Measurements from ENCODE around the gene IL25.

DNA sequence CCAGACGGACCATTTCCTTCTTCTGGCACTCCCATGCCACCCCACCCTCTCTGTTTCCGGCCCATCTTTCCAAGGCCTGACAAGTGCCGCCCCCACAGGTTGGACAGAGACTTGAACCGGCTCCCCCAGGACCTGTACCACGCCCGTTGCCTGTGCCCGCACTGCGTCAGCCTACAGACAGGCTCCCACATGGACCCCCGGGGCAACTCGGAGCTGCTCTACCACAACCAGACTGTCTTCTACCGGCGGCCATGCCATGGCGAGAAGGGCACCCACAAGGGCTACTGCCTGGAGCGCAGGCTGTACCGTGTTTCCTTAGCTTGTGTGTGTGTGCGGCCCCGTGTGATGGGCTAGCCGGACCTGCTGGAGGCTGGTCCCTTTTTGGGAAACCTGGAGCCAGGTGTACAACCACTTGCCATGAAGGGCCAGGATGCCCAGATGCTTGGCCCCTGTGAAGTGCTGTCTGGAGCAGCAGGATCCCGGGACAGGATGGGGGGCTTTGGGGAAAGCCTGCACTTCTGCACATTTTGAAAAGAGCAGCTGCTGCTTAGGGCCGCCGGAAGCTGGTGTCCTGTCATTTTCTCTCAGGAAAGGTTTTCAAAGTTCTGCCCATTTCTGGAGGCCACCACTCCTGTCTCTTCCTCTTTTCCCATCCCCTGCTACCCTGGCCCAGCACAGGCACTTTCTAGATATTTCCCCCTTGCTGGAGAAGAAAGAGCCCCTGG is 3.1 kb downstream of the IL25 start:
- TF ChIP-seq, protein P1, sequence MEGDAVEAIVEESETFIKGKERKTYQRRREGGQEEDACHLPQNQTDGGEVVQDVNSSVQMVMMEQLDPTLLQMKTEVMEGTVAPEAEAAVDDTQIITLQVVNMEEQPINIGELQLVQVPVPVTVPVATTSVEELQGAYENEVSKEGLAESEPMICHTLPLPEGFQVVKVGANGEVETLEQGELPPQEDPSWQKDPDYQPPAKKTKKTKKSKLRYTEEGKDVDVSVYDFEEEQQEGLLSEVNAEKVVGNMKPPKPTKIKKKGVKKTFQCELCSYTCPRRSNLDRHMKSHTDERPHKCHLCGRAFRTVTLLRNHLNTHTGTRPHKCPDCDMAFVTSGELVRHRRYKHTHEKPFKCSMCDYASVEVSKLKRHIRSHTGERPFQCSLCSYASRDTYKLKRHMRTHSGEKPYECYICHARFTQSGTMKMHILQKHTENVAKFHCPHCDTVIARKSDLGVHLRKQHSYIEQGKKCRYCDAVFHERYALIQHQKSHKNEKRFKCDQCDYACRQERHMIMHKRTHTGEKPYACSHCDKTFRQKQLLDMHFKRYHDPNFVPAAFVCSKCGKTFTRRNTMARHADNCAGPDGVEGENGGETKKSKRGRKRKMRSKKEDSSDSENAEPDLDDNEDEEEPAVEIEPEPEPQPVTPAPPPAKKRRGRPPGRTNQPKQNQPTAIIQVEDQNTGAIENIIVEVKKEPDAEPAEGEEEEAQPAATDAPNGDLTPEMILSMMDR (IDR thresholded peaks at IDR 0.05 in 4 of 5, conservative IDR thresholded peaks at IDR 0.05 in 1 of 5), result no peak
- TF ChIP-seq POLR2A (IDR thresholded peaks at IDR 0.05), result no peak

Measured in gastrocnemius medialis (tissue), 4 donors.